HEK293 (cell line): ENCODE measurements around the gene ALDH16A1.

Experiments
- GLIS2 ChIP-seq: fragments of 450-650 bp; formaldehyde crosslinking; IDR thresholded peaks from 2 replicates; pipeline ENCODE4 v1.5.1; 2016; ENCODE audit warnings: missing biosample characterization, missing genetic modification characterization
- OVOL3 ChIP-seq: fragments of 450-650 bp; formaldehyde crosslinking; IDR thresholded peaks from 2 replicates; pipeline ENCODE4 v1.5.1; 2016; ENCODE audit warnings: missing biosample characterization, missing genetic modification characterization
- PRDM1 ChIP-seq: fragments of 450-650 bp; formaldehyde crosslinking; IDR thresholded peaks from 2 replicates; pipeline ENCODE4; 2016; ENCODE audit warnings: missing biosample characterization, missing genetic modification characterization
- REPIN1 ChIP-seq: fragments of 450-650 bp; formaldehyde crosslinking; IDR thresholded peaks from 2 replicates; pipeline ENCODE4 v1.5.1; 2017; ENCODE audit warnings: missing biosample characterization, missing genetic modification characterization, low read depth
- SP2 ChIP-seq: fragments of 450-650 bp; formaldehyde crosslinking; IDR thresholded peaks from 2 replicates; pipeline ENCODE4 v1.5.1; 2016; ENCODE audit warnings: missing biosample characterization, missing genetic modification characterization
- TRIM28 ChIP-seq: IDR thresholded peaks from 2 replicates; pipeline ENCODE4 v1.6.1; 2011; ENCODE audit warnings: low read length, control low read depth, borderline replicate concordance
- ZEB2 ChIP-seq: fragments of 450-650 bp; formaldehyde crosslinking; IDR thresholded peaks from 2 replicates; pipeline ENCODE4 v1.5.1; 2016; ENCODE audit warnings: missing biosample characterization, missing genetic modification characterization
- ZNF112 ChIP-seq: fragments of 450-650 bp; formaldehyde crosslinking; IDR thresholded peaks from 2 replicates; pipeline ENCODE4 v1.5.0; 2017; ENCODE audit warnings: missing biosample characterization, missing genetic modification characterization
- ZNF16 ChIP-seq: fragments of 450-650 bp; formaldehyde crosslinking; IDR thresholded peaks from 2 replicates; pipeline ENCODE4 v1.5.1; 2016; ENCODE audit warnings: low read depth, missing biosample characterization, missing genetic modification characterization
- ZNF174 ChIP-seq: fragments of 450-650 bp; formaldehyde crosslinking; IDR thresholded peaks from 2 replicates; pipeline ENCODE4 v1.5.0; 2017; ENCODE audit warnings: missing biosample characterization, mild to moderate bottlenecking, missing genetic modification characterization
- ZNF248 ChIP-seq: fragments of 450-650 bp; formaldehyde crosslinking; IDR thresholded peaks from 2 replicates; pipeline ENCODE4 v1.5.1; 2017; ENCODE audit warnings: missing biosample characterization, missing genetic modification characterization
- ZNF341 ChIP-seq: fragments of 450-650 bp; formaldehyde crosslinking; IDR thresholded peaks from 2 replicates; pipeline ENCODE4; 2016; ENCODE audit warnings: low read depth, missing biosample characterization, missing genetic modification characterization
- ZNF426 ChIP-seq: fragments of 450-650 bp; formaldehyde crosslinking; IDR thresholded peaks from 2 replicates; pipeline ENCODE4 v1.5.1; 2017; ENCODE audit warnings: missing biosample characterization, missing genetic modification characterization, mild to moderate bottlenecking, inconsistent platforms, moderate library complexity
- ZNF529 ChIP-seq: fragments of 450-650 bp; formaldehyde crosslinking; IDR thresholded peaks from 2 replicates; pipeline ENCODE4 v1.5.1; 2017; ENCODE audit warnings: missing genetic modification characterization, missing biosample characterization; ENCODE audit not compliant: insufficient replicate concordance
- ZNF596 ChIP-seq: fragments of 450-650 bp; IDR thresholded peaks from 2 replicates; pipeline ENCODE4 v1.5.0; 2018; ENCODE audit warnings: missing biosample characterization, mild to moderate bottlenecking, missing genetic modification characterization, moderate library complexity
- ZNF624 ChIP-seq: fragments of 450-650 bp; formaldehyde crosslinking; IDR thresholded peaks from 2 replicates; pipeline ENCODE4 v1.5.1; 2017; ENCODE audit warnings: missing biosample characterization, missing genetic modification characterization
- ZNF658 ChIP-seq: fragments of 450-650 bp; formaldehyde crosslinking; IDR thresholded peaks from 2 replicates; pipeline ENCODE4; 2016; ENCODE audit warnings: missing biosample characterization, missing genetic modification characterization
- ZNF777 ChIP-seq: fragments of 450-650 bp; formaldehyde crosslinking; IDR thresholded peaks from 2 replicates; pipeline ENCODE4 v1.5.1; 2017; ENCODE audit warnings: missing biosample characterization, missing genetic modification characterization, borderline replicate concordance
- ZNF830 ChIP-seq: fragments of 450-650 bp; IDR thresholded peaks from 2 replicates; pipeline ENCODE4 v1.5.0; 2018; ENCODE audit warnings: missing biosample characterization, missing genetic modification characterization, low read depth, mild to moderate bottlenecking, moderate library complexity
- ZSCAN23 ChIP-seq: fragments of 450-650 bp; formaldehyde crosslinking; IDR thresholded peaks from 2 replicates; pipeline ENCODE4 v1.5.1; 2016; ENCODE audit warnings: missing biosample characterization, missing genetic modification characterization
- TF ChIP-seq, protein P1 (sequence below): IDR thresholded peaks from 2 replicates; pipeline ENCODE4 v1.6.1; 2011; ENCODE audit warnings: mild to moderate bottlenecking, low read depth, low read length, borderline replicate concordance
- TF ChIP-seq, protein P2 (sequence below): fragments of 450-650 bp; formaldehyde crosslinking; IDR thresholded peaks from 2 replicates; pipeline ENCODE4 v1.5.1; 2016; ENCODE audit warnings: missing biosample characterization, missing genetic modification characterization, low read depth
- TF ChIP-seq, protein P3 (sequence below): fragments of 450-650 bp; formaldehyde crosslinking; IDR thresholded peaks from 2 replicates; pipeline ENCODE4 v1.5.1; 2017; ENCODE audit warnings: missing biosample characterization, missing genetic modification characterization
- TF ChIP-seq, protein P4 (sequence below): fragments of 450-650 bp; formaldehyde crosslinking; IDR thresholded peaks from 2 replicates; pipeline ENCODE4 v1.5.1; 2016; ENCODE audit warnings: missing biosample characterization, missing genetic modification characterization
- TF ChIP-seq, protein P5 (sequence below): fragments of 450-650 bp; formaldehyde crosslinking; IDR thresholded peaks from 2 replicates; pipeline ENCODE4 v1.5.1; 2017; ENCODE audit warnings: missing biosample characterization, missing genetic modification characterization
- TF ChIP-seq, protein P6 (sequence below): fragments of 450-650 bp; formaldehyde crosslinking; IDR thresholded peaks from 2 replicates; pipeline ENCODE4 v1.5.1; 2016; ENCODE audit warnings: missing biosample characterization, missing genetic modification characterization

ALDH16A1 gene

DNA sequence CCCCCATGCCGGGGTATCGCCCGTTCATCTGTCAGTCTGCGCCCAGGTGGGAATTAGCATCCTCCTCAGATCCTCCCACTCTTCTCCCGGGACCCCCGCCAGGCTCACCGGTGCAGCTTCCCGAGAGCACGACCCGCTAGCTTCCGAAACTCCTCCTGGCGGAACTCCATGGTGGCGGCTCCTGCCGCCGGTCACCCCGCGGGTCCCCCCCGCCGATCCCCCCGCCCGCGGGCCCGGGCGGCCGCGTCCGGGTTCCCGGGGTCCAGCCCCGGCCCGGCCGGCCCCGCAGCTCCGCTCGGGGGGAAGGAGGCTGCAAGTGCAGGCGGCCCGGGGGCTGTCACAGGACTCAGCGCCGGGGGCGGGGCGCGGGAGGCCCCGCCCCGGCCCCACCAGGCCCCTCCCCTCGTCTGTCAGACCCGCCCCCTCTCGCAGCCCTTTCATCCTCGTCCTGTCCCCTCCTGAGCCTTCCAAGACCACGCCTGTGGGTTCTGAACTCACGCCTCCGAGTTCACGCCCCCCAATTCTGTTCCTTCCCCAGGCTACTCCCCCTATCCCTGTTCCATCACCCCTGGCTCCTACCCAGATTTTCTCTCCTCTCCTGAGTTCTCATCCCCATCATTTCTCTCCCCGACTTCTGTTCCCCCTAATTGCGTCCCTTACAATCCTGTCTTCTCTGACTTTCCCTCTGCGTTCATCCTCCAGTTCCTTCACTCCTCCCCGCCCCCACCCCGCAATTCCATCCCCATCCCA lies 11.6 kb upstream of the ALDH16A1 start, which contains the start of gene SLC17A7 (continued):
- TF ChIP-seq ZNF596 (no peak), SP2 (tag by site-specific recombination) (peak; percentile 68), ZNF624 (tag by site-specific recombination) (no peak), ZNF830 (no peak), ZNF248 (tag by site-specific recombination) (no peak), PRDM1 (tag by site-specific recombination) (peak; percentile 90), ZNF658 (tag by site-specific recombination) (no peak), ZNF529 (tag by site-specific recombination) (no peak), ZNF174 (tag by site-specific recombination) (no peak), ZNF341 (peak; percentile 20; the same call in 1 of the 2 replicates), REPIN1 (tag by site-specific recombination) (no peak), GLIS2 (tag by site-specific recombination) (0 out of 2 replicates have a peak, but pooled peaks have one; percentile 44), ZNF777 (tag by site-specific recombination) (peak; percentile 59; the same call in 1 of the 2 replicates), TRIM28 (no peak), ZNF426 (no peak), ZNF16 (tag by site-specific recombination) (no peak), ZNF112 (no peak), ZEB2 (no peak), ZSCAN23 (tag by site-specific recombination) (no peak), OVOL3 (tag by site-specific recombination) (no peak)
- TF ChIP-seq, protein P1, sequence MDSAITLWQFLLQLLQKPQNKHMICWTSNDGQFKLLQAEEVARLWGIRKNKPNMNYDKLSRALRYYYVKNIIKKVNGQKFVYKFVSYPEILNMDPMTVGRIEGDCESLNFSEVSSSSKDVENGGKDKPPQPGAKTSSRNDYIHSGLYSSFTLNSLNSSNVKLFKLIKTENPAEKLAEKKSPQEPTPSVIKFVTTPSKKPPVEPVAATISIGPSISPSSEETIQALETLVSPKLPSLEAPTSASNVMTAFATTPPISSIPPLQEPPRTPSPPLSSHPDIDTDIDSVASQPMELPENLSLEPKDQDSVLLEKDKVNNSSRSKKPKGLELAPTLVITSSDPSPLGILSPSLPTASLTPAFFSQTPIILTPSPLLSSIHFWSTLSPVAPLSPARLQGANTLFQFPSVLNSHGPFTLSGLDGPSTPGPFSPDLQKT = no peak
- TF ChIP-seq, protein P2, sequence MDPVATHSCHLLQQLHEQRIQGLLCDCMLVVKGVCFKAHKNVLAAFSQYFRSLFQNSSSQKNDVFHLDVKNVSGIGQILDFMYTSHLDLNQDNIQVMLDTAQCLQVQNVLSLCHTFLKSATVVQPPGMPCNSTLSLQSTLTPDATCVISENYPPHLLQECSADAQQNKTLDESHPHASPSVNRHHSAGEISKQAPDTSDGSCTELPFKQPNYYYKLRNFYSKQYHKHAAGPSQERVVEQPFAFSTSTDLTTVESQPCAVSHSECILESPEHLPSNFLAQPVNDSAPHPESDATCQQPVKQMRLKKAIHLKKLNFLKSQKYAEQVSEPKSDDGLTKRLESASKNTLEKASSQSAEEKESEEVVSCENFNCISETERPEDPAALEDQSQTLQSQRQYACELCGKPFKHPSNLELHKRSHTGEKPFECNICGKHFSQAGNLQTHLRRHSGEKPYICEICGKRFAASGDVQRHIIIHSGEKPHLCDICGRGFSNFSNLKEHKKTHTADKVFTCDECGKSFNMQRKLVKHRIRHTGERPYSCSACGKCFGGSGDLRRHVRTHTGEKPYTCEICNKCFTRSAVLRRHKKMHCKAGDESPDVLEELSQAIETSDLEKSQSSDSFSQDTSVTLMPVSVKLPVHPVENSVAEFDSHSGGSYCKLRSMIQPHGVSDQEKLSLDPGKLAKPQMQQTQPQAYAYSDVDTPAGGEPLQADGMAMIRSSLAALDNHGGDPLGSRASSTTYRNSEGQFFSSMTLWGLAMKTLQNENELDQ = no peak
- TF ChIP-seq, protein P3, sequence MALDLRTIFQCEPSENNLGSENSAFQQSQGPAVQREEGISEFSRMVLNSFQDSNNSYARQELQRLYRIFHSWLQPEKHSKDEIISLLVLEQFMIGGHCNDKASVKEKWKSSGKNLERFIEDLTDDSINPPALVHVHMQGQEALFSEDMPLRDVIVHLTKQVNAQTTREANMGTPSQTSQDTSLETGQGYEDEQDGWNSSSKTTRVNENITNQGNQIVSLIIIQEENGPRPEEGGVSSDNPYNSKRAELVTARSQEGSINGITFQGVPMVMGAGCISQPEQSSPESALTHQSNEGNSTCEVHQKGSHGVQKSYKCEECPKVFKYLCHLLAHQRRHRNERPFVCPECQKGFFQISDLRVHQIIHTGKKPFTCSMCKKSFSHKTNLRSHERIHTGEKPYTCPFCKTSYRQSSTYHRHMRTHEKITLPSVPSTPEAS (tag by site-specific recombination) = no peak
- TF ChIP-seq, protein P4, sequence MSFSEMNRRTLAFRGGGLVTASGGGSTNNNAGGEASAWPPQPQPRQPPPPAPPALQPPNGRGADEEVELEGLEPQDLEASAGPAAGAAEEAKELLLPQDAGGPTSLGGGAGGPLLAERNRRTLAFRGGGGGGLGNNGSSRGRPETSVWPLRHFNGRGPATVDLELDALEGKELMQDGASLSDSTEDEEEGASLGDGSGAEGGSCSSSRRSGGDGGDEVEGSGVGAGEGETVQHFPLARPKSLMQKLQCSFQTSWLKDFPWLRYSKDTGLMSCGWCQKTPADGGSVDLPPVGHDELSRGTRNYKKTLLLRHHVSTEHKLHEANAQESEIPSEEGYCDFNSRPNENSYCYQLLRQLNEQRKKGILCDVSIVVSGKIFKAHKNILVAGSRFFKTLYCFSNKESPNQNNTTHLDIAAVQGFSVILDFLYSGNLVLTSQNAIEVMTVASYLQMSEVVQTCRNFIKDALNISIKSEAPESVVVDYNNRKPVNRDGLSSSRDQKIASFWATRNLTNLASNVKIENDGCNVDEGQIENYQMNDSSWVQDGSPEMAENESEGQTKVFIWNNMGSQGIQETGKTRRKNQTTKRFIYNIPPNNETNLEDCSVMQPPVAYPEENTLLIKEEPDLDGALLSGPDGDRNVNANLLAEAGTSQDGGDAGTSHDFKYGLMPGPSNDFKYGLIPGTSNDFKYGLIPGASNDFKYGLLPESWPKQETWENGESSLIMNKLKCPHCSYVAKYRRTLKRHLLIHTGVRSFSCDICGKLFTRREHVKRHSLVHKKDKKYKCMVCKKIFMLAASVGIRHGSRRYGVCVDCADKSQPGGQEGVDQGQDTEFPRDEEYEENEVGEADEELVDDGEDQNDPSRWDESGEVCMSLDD (tag by site-specific recombination) = peak; percentile 61; the same call in 1 of the 2 replicates
- TF ChIP-seq, protein P5, sequence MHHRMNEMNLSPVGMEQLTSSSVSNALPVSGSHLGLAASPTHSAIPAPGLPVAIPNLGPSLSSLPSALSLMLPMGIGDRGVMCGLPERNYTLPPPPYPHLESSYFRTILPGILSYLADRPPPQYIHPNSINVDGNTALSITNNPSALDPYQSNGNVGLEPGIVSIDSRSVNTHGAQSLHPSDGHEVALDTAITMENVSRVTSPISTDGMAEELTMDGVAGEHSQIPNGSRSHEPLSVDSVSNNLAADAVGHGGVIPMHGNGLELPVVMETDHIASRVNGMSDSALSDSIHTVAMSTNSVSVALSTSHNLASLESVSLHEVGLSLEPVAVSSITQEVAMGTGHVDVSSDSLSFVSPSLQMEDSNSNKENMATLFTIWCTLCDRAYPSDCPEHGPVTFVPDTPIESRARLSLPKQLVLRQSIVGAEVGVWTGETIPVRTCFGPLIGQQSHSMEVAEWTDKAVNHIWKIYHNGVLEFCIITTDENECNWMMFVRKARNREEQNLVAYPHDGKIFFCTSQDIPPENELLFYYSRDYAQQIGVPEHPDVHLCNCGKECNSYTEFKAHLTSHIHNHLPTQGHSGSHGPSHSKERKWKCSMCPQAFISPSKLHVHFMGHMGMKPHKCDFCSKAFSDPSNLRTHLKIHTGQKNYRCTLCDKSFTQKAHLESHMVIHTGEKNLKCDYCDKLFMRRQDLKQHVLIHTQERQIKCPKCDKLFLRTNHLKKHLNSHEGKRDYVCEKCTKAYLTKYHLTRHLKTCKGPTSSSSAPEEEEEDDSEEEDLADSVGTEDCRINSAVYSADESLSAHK (tag by site-specific recombination) = no peak
- TF ChIP-seq, protein P6, sequence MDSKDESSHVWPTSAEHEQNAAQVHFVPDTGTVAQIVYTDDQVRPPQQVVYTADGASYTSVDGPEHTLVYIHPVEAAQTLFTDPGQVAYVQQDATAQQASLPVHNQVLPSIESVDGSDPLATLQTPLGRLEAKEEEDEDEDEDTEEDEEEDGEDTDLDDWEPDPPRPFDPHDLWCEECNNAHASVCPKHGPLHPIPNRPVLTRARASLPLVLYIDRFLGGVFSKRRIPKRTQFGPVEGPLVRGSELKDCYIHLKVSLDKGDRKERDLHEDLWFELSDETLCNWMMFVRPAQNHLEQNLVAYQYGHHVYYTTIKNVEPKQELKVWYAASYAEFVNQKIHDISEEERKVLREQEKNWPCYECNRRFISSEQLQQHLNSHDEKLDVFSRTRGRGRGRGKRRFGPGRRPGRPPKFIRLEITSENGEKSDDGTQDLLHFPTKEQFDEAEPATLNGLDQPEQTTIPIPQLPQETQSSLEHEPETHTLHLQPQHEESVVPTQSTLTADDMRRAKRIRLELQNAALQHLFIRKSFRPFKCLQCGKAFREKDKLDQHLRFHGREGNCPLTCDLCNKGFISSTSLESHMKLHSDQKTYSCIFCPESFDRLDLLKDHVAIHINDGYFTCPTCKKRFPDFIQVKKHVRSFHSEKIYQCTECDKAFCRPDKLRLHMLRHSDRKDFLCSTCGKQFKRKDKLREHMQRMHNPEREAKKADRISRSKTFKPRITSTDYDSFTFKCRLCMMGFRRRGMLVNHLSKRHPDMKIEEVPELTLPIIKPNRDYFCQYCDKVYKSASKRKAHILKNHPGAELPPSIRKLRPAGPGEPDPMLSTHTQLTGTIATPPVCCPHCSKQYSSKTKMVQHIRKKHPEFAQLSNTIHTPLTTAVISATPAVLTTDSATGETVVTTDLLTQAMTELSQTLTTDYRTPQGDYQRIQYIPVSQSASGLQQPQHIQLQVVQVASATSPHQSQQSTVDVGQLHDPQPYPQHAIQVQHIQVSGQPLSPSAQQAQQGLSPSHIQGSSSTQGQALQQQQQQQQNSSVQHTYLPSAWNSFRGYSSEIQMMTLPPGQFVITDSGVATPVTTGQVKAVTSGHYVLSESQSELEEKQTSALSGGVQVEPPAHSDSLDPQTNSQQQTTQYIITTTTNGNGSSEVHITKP (tag by site-specific recombination) = peak; percentile 55
